Keratinocyte (primary cell): ENCODE results near the gene GRAMD4. TPM values are rescaled to one million over a fixed set of nuclear protein-coding genes. Genes with fewer than 3 reads are reported as not detected.

Experiments used
- DNase-seq: peaks from one replicate; pipeline ENCODE4 v3.0.0-alpha.2; 2011; ENCODE audit warnings: low read depth, missing footprints, low spot score
- FAIRE-seq: peaks from 2 replicates; lab custom pipeline; 2011; peaks lifted over from hg19 to GRCh38; lab: Jason Lieb, UNC
- H2AFZ ChIP-seq: 2 replicates; pipeline ENCODE4 v1.6.0; 2012; ENCODE audit warnings: low read length, control low read depth, inconsistent platforms; ENCODE audit not compliant: control insufficient read depth
- H3K27ac ChIP-seq: 2 replicates; pipeline ENCODE4 v1.5.1; 2011; ENCODE audit warnings: low read length; ENCODE audit not compliant: control insufficient read depth, insufficient read depth
- H3K27me3 ChIP-seq: 3 replicates; pipeline ENCODE4 v1.6.0; 2011; ENCODE audit warnings: low read length; ENCODE audit not compliant: control insufficient read depth, insufficient read depth; ENCODE audit errors: extremely low read depth
- H3K36me3 ChIP-seq, 2 experiments: 2 replicates in 1 of 2; 3 replicates in 1 of 2; pipeline ENCODE4 v1.5.1; 2011; ENCODE audit warnings: low read length in 2 of 2, mild to moderate bottlenecking in 1 of 2; ENCODE audit not compliant: control insufficient read depth in 2 of 2, insufficient read depth in 2 of 2; ENCODE audit errors: extremely low read depth in 1 of 2
- H3K4me1 ChIP-seq: 3 replicates; pipeline ENCODE4 v1.5.1; 2011; ENCODE audit warnings: low read length; ENCODE audit not compliant: control insufficient read depth, insufficient read depth; ENCODE audit errors: extremely low read depth
- H3K4me2 ChIP-seq: 3 replicates; pipeline ENCODE4 v1.6.0; 2011; ENCODE audit warnings: low read depth, low read length; ENCODE audit not compliant: control insufficient read depth, insufficient read depth; ENCODE audit errors: extremely low read depth
- H3K4me3 ChIP-seq, 3 experiments: fragments of 200-600 bp in 1 of 3; sonication (generic) in 1 of 3; 2 replicates in 2 of 3; 3 replicates in 1 of 3; pipeline ENCODE4 v1.5.1; 2011 to 2016; ENCODE audit warnings: low read length in 3 of 3, mild to moderate bottlenecking in 3 of 3, control low read depth in 2 of 3, inconsistent platforms in 1 of 3, low read depth in 1 of 3, mixed read lengths in 1 of 3, mixed run types in 1 of 3, moderate library complexity in 1 of 3; ENCODE audit not compliant: control insufficient read depth in 2 of 3, insufficient read depth in 2 of 3; ENCODE audit errors: extremely low read depth in 1 of 3
- H3K79me2 ChIP-seq: 2 replicates; pipeline ENCODE4 v1.6.0; 2012; ENCODE audit warnings: low read length; ENCODE audit not compliant: control insufficient read depth, insufficient read depth
- H3K9ac ChIP-seq: 3 replicates; pipeline ENCODE4 v1.6.0; 2011; ENCODE audit warnings: low read length; ENCODE audit not compliant: control insufficient read depth, insufficient read depth; ENCODE audit errors: extremely low read depth
- H3K9me1 ChIP-seq: 3 replicates; pipeline ENCODE4 v1.6.0; 2011; ENCODE audit warnings: low read length; ENCODE audit not compliant: control insufficient read depth, insufficient read depth; ENCODE audit errors: extremely low read depth
- H3K9me3 ChIP-seq: 2 replicates; pipeline ENCODE4 v1.5.1; 2012; ENCODE audit warnings: low read depth, low read length; ENCODE audit not compliant: control insufficient read depth
- H4K20me1 ChIP-seq: 3 replicates; pipeline ENCODE4 v1.6.0; 2011; ENCODE audit warnings: low read length; ENCODE audit not compliant: control insufficient read depth, insufficient read depth; ENCODE audit errors: extremely low read depth
- EZH2 ChIP-seq: IDR thresholded peaks from one replicate; pipeline ENCODE4 v1.6.1; 2012; ENCODE audit warnings: inconsistent platforms, mild to moderate bottlenecking, low read length, moderate library complexity
- dilution Hi-C: fragments of 300-500 bp; cut with MboI; formaldehyde crosslinking; loops from one replicate; pipeline ENCODE4 v1.7.0; 2020; ENCODE audit warnings: low sequenced_read_pairs; ENCODE audit not compliant: extremely low pct_ligation_motif_present
- polyA plus RNA-seq, 5 experiments: library from polyadenylated mRNA; depleted of rRNA in 3 of 5; stranded (reverse) in 3 of 5; stranded (forward) in 1 of 5; unstranded in 1 of 5; fragments of >200 nt; gene quantifications; 1 replicate in 1 of 5; 2 replicates in 3 of 5; 3 replicates in 1 of 5; pipeline versions ENCODE4 v1.2.1 to v1.2.3, GENCODE V29; 2011 to 2012; ENCODE audit warnings: missing spikeins in 2 of 5, low read depth in 1 of 5, low replicate concordance in 1 of 5
- TF ChIP-seq, protein P1 (sequence below), 3 experiments: IDR thresholded peaks in 1 of 3; conservative IDR thresholded peaks in 1 of 3; optimal IDR thresholded peaks in 1 of 3; 2 replicates in 2 of 3; 3 replicates in 1 of 3; pipeline versions ENCODE3 to v1.5.1; 2011; ENCODE audit warnings: low read length in 3 of 3, mild to moderate bottlenecking in 3 of 3, moderate library complexity in 2 of 3, control low read depth in 1 of 3, inconsistent platforms in 1 of 3; ENCODE audit not compliant: insufficient read depth in 2 of 3; ENCODE audit errors: extremely low read depth in 1 of 3

The GRAMD4 gene
- polyA plus RNA-seq, 1 donor (not counting 4 experiments of a cell fraction or from before 2014, with no cell fraction given), result 17.3 TPM

DNA sequence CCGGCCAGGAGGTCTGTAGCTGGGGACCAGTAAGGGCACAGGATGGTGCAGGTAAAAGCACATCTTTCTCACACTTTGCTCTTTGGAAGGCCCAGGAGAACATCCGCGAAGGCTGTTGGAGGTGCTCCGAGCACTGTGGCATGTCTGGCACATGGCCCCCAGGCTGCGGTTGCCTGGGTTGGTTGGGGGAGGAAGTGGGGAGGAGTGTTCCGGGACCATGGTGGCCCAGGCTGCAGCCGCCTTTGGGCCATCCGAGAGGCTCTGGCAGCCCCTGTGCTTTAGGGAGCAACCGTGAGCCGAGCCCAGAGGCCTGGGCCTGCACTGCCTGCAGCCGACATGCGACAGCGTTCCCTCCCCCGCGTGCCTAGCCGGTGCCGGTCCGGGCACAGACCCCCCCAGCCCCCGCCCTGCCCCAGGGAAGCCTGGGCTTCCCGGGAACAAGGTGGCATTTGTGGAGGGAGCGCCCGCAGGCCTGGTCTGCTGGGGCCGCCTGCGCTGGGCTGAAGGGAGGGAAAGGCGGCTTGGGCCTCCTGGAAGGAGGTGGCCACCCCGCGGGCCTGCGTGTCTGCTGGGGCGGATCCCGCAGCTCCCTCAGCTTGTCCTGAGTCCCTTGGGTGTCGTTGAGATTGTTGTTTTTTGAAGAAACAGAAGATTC lies 57.9 kb downstream of the GRAMD4 start:
- FAIRE-seq (no peak), DNase-seq (no peak)
- H3K9me3 ChIP-seq, result no peaks in the 10 kb centered on the region
- no peak overlapping the region for H3K27ac ChIP-seq
- H3K4me2 ChIP-seq, result no peak overlapping the region
- H3K36me3 ChIP-seq, result peaks cover 0 to 3% of the 10 kb centered on the region in 2 experiments
- TF ChIP-seq, protein P1, sequence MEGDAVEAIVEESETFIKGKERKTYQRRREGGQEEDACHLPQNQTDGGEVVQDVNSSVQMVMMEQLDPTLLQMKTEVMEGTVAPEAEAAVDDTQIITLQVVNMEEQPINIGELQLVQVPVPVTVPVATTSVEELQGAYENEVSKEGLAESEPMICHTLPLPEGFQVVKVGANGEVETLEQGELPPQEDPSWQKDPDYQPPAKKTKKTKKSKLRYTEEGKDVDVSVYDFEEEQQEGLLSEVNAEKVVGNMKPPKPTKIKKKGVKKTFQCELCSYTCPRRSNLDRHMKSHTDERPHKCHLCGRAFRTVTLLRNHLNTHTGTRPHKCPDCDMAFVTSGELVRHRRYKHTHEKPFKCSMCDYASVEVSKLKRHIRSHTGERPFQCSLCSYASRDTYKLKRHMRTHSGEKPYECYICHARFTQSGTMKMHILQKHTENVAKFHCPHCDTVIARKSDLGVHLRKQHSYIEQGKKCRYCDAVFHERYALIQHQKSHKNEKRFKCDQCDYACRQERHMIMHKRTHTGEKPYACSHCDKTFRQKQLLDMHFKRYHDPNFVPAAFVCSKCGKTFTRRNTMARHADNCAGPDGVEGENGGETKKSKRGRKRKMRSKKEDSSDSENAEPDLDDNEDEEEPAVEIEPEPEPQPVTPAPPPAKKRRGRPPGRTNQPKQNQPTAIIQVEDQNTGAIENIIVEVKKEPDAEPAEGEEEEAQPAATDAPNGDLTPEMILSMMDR (optimal IDR thresholded peaks at IDR 0.05 in 1 of 3, IDR thresholded peaks at IDR 0.05 in 1 of 3, conservative IDR thresholded peaks at IDR 0.05 in 1 of 3; ENCODE audit: extremely low read depth in 1 of 3, insufficient read depth in 2 of 3, low read length in 3 of 3), result no peak
- TF ChIP-seq EZH2, result no peak
- H3K4me3 ChIP-seq, result no peak overlapping the region
- no peaks in the 10 kb centered on the region for H3K27me3 ChIP-seq
- H3K9ac ChIP-seq, result no peak overlapping the region
- H3K79me2 ChIP-seq, result no peaks in the 10 kb centered on the region
- no peaks in the 10 kb centered on the region for H4K20me1 ChIP-seq
- dilution Hi-C loops, result no loop called here
- no peaks in the 10 kb centered on the region for H3K4me1 ChIP-seq
- H2AFZ ChIP-seq, result no peak overlapping the region
- H3K9me1 ChIP-seq, result no peaks in the 10 kb centered on the region

DNA sequence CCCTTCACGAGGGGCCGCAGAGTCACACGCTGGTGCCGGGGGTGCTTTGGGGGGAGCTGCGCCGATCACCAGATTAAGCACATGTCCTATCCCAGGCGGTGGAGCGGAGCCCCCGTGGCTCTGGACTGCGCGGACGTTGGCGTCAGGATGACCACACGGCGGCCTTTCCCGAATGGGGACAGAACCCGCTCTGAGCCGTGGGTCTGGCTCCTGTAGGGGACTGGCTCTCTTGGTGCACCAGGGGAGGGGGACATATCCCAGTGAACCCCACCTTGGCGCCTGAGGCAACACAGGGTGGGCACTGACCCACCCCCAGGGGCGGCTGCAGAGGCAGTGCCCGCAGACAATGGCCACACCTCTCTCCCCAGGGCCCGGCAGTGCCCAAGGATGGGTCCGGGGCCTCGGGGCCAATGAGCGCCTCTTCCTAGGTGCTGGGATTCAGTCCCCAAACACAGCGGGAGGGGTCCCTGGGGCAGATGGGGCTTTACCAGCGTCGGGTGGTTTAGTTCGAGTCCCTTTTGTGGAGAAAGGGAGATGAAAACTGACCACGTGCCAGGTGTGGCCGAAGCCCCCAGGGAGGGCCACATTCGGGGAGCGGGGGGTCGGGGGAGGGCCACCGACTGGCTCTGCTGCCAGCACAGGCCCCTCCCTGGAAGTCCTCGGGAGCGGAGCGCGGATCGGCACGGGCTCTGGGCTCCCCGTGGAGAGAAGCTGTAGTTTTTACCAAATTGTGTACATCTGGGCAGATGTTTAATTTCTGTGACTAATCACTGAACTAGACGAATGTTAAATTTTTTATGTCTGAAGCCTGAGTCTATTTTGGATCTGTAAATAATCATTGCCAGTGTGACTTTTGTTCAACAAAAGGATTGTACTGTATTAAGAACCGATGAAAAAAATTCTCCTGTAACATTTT lies 58.9 kb downstream of the GRAMD4 start:
- H2AFZ ChIP-seq, result no peak overlapping the region
- H3K27ac ChIP-seq, result no peak overlapping the region
- no peaks in the 10 kb centered on the region for H3K9me3 ChIP-seq
- H3K27me3 ChIP-seq, result no peaks in the 10 kb centered on the region
- peaks cover 0 to 1% of the 10 kb centered on the region in 2 experiments for H3K36me3 ChIP-seq
- DNase-seq (no peak), FAIRE-seq (no peak)
- no peak overlapping the region for H3K4me2 ChIP-seq
- H3K4me3 ChIP-seq, result no peak overlapping the region
- no peaks in the 10 kb centered on the region for H3K4me1 ChIP-seq
- H3K79me2 ChIP-seq, result no peaks in the 10 kb centered on the region
- no peak overlapping the region for H3K9ac ChIP-seq
- no peaks in the 10 kb centered on the region for H3K9me1 ChIP-seq
- no peaks in the 10 kb centered on the region for H4K20me1 ChIP-seq
- no peak for TF ChIP-seq EZH2
- TF ChIP-seq, protein P1 (optimal IDR thresholded peaks at IDR 0.05 in 1 of 3, IDR thresholded peaks at IDR 0.05 in 1 of 3, conservative IDR thresholded peaks at IDR 0.05 in 1 of 3; ENCODE audit: extremely low read depth in 1 of 3, insufficient read depth in 2 of 3, low read length in 3 of 3), result no peak
- dilution Hi-C loops, result no loop called here
